NCI-H146 treated with DMSO at 0.1 percent for 48 hours (cell line): ENCODE results near the gene GBX1.

ENCODE experiments used
- DNase-seq: peaks from one replicate; lab custom pipeline; 2025; ENCODE audit not compliant: unreplicated experiment; lab: John Stamatoyannopoulos, UW

Gene GBX1

DNA sequence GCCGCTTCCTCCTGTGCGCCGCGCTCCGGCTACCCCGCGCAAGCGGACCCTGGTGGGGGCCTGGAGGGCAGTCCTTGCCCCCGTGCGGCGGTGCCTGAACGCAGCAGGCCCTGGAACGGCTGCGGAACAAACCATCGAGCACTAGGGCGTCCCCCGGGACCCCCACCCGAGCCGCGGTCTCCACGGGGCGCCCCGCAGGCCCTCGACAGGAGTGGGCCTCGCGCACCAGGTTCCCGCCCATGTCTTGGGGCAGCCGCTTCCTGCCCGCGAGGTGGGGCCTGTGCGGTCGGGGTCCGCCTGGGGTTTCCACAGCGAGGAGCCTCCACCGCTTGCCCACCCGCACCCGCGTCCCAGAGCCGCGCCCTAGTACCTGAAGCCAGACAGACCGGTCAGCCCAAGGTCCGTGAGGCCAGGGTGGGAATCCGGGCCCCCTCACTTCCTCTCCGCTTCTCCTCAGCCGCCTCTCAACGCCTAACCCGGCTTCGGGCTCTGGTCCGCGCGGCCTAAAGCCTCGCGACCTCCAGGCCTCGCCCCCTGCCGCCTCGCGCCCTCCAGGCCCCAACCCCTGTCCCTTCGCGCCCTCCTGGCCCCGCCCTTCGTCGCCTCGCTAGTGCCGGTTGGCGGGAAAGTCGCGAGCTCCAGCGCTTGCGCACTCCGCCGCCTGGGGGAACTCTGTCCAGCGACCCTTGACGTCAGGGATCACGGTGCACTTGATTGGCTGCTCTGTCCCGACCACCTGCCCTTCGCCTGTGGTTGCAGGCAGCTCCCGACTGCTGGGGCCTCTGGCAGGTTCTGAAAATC lies 7.0 kb upstream of the GBX1 start:
- DNase-seq: no peak

DNA sequence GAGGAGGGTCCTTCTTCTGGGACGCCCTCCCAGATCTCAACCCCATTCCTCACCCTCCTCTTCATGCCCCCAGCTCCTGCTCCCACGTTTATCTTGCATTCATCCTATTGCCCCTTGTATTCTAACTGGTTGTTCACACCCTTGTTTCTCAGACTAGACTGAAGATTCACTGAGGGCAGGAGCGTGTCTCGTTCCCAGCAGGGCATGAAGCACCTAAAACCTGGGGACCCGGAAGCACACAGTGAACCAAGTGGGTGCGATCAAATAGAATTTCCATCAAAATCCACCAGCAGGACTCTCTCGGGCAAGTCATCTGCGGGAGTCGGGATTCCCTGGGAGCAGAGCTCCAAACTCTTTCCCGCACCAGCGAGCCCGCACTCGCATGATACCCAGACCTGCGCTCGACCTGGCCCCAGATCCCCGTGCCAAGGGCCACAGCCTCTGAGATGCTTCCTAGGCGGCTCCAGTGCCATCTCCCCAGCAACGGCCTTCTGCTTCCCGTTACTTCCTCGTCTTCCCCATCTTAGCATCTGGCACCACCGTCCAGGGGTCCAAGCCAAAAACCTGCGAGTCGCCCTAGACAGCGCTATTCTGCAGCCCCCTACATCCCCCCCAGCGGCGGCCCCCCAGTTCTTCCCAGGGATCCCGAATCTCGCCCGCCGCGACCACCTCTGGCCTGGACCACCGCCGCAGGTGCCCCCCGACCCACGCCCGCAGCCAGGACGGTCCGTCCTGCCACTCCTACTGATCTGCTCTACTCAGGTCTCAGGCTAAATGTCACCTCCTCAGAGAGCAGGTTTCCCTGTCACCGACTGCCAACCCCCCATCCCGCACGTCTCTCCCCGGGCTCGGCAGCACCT lies 6.1 kb upstream of the GBX1 start:
- DNase-seq: no peak

DNA sequence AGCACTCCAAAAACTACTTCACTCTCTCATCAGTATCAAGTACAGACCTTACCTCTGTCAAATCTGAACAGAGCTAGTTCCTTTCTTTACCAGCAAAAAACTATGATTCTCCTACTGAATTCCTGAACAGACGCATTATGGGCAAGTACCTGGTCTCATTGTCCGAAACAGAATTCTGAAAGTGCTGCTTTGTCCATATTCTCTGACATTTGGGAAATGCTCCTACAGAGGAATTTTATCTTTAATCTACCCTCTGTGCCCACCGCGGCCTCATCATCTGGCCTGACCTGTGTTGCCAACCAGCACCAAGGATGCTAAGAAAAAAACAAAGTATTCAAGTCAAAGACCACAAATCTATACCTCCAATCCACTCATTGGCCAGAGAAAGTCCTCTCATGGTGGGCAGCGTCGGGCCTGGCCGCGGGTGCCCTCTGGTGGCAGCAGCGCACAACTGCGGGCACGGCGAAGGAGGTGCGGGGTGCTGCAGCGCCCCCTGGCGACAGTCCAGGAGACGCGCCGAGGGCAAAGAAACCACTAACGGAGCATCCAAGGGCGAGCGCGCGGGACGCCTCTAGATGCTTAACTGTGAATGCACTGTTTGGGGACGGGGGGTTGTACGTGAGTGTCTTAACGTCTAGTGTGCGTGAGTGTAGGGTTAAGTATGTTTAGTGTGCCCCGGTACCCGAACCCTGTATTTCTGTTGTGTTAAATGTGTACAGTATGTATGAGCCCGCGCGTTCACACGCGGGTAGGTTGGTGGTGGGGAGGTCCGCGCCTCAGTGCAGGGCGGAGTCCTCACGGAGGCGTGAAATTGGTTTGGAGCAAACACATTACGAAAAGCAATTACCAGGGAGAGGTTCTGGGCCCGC lies 5.0 kb upstream of the GBX1 start:
- DNase-seq: no peak

- DNase-seq: no peak
These were observed 1.3 kb upstream of the GBX1 start for GRCh38 chr7:151168787-151169162.

DNA sequence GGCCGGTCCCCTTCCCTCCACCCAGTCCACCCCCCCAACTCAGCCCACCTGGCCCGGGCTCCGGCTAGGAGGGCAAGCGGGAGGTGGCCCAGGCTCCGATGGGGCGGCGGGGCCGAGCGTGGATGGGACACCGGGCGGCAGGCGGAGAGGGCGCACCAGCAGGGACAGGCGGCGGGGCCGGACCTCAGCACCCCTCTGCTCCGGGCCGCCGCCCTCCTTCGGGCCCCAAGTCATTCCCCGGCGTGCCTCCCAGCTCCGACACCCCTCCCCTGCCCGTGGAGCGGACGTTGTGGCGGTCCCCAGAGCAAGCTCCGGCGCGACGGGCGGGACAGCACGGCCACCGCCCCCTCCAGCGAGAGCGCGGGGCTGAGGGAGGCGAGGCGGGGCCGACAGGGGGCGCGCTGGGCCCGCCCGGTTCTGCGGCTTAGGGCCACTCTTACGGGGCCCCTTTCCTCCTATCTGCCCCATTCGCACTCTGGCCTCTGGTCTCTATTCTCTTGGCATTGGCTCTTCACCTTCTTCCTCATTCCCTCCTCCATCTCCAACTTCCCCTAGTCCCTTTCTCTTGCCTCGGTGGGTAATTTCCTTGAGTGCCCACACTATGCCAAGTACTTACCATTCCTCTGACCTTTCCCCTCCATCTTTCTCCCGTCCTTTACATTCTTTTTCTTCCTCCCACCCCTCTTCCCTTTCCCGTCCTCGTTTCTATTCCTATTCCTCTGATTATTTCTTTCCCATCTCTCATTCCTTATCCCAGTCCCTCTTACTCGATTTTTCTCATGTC lies 701 bp upstream of the GBX1 start:
- DNase-seq: no peak

DNA sequence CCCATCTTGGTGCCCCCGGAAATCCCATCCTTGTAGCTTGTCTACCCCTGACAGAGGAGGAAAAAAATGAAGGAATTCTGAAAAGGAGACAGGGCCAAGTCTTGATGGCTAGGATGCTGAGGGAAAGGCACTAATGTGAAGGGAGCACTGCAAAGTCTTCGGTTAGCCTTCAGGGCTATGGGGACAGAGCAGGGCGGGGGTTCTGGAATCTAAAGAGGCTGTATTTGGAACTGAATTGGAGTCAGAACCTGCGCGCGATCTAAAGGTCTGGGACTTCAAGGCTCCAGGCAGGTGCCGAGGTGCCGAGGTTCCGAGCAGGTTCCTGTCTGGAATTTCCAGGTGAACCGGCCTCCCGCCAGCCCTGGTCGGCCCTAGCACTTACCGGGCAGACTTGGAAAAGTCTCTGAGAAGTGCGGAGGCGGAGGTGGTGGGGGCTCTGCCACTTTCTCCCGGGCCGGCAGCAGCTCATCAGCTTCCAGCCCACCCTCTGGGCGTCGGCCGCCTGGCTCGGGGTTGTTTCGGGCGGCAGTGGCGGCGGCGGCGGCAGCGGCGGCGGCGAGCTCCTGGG lies 781 bp downstream of the GBX1 start:
- no peak for DNase-seq

DNA sequence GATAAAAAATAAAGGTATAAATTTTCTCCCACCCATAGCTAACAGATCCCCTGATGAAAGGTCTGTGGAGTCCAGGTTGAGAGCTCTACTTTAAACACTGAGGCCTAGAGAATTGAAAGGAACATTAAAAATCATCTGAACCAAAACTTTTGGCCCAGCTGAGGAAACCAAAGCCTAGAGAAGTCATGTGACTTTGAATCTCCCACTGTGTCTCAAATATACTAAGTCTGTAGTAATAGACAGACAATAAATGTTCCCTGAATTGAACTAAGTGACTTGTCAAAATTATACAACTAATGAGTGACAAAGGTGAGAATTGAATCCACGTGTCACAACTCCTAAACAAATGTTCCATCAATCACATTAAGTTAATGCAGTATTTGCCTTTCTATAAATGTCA lies 5.7 kb downstream of the GBX1 start:
- DNase-seq: no peak

DNA sequence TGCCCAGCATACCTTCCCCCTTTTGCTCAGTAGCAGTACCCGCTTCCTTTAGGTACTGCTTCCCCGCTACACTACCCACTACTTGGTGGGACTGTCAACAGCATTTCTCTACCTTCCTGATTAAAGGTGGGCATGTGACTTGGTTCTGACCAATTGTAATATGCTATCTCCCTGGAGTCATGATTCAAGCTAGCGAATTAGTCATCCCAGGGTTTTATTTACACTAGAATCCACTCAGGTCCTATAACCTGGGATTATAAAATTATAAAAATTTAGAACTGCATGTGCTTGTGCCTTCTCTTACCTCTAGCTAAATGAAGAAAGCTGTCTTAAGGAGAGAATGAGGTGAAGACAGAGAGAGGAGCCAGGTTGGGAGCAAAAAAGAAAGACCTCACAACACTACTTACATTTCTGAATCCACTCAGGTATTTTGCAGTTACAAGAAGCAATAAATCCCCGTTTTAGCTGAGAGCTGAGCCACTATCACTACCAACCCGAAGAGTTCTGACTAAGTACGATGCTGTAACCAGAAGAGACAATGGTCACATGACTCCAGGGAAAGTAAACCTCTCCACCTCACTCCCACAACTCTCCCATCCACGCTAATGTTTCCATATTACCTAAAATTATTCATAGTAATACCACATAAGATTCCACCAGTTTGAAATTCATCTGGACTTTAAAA lies 9.7 kb downstream of the GBX1 start:
- DNase-seq: no peak

DNA sequence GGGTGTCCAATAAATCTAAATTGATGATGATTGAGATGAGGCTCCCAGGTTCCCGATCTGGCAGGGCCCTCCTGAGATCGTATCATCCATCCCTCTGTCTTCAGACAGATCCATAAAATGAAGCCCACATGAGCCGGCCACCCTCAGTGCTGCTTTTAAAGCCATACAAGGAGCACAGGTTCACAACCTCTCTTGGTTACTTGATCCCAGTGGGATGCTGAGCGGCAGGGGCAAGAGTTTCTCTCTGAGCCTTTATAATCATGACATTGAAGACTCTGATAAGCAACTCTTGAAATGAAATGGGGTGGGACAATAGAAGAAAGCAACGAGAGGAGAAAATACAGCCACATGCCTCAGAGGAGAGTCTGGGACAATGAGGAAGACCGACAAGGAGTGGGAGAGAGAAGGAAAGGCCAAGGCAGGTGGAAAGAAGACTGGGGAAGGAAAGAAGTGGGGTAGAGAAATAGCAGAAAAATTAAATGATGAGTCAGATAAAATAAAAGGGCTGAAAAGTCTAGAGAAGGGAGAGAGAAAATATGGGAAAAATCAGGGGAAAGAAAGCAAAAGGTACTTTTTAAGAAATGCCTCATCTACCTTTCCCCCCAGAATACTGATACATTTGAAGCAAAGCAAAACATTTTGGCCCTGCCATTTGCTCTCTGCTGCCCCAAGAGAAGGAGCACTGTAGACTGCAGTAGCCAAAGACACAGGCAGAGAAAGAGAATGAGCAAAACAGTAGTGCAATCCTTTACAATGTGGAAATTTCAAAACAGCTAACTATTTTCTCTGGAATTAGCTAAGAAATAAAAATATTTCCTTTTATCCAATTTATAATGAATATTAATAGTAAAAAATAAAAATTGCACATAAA lies 14.6 kb downstream of the GBX1 start:
- DNase-seq: no peak

DNA sequence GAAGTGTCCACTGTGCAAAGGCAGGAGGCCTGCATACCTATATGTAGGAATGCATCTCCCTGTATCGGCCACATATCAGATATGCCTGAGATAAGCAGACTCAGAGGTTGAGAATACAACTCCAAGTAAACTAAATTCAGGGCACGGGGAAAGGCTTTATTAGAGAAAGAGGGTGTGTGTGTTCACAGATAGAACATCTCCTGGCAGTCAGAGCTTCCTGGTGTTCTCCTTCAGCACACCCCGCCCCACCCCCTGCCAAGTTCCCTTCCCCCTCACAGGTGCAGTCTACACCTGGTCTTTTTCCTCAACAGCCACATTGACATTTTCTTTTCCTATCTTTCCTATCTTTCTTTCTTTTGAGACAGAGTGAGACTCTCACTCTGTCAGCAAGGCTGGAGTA lies 17.1 kb downstream of the GBX1 start:
- DNase-seq: no peak

- DNase-seq: no peak
These were observed 18.9 kb downstream of the GBX1 start for GRCh38 chr7:151148319-151149259.

DNA sequence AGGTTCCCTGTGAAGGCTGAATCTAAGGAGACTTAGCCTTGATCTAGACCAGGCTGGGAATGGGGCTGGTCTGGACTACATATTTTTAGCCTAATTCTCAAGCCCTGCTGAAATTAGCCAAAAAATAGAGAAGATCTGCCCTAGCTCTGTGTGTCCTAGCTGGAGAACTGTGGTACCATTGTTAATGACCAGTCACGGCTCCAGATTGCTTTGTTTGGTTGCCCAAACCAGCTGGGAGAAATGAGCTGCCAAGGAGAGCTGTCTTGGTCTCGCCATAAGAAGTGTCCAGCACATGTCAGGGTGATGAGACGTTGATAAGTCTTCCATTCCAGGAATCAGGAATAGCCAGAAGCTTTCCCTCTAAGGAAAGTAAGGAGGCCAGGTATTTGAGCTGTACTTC lies 20.7 kb downstream of the GBX1 start:
- no peak for DNase-seq

- DNase-seq: no peak
These were observed 23.1 kb downstream of the GBX1 start for GRCh38 chr7:151144387-151144786.

- no peak for DNase-seq
These were observed 24.1 kb downstream of the GBX1 start for GRCh38 chr7:151143261-151144015.

- no peak for DNase-seq
These were observed 24.8 kb downstream of the GBX1 start for GRCh38 chr7:151142686-151143040.

DNA sequence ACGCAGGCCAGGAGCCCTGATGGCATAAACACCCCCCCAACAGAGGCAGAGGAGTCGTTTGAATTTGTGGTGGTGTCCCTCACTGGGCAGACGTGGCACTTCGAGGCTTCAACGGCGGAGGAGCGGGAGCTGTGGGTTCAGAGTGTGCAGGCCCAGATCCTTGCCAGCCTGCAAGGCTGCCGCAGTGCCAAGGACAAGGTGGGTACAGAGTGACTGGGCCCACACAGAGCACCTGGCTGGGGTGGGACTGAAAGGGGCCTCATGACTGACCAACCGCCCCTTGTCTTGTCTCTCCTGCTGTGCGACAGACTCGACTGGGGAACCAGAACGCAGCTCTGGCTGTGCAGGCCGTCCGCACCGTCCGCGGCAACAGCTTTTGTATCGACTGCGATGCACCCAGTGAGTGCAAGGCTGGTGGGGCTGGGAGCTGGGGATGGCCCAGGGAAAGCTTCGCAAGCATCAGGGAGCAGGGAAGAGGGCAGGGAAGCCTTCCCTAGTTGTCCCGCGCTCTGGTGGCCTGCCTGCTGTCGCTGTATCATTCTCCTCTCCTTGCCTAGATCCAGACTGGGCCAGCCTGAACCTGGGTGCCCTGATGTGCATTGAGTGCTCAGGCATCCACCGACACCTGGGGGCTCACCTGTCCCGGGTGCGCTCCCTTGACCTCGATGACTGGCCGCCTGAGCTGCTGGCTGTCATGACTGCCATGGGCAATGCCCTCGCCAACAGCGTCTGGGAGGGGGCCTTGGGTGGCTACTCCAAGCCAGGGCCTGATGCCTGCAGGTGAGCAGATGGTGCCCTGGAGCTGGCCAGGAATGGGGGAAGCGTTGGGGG lies 25.4 kb downstream of the GBX1 start:
- DNase-seq: no peak
